SIG-M5 treated with dmso at 0.1 percent for 504 hours (cell line): ENCODE measurements around the gene ACTRT3.

Source experiments
- DNase-seq: peaks from one replicate; lab custom pipeline; 2025; ENCODE audit not compliant: unreplicated experiment; lab: John Stamatoyannopoulos, UW

Gene ACTRT3

GRCh38 chr3:169769287-169770181, at the start of gene ACTRT3:
ACTRT3 (minus strand) TSS chr3:169769561; CDS start chr3:169769520, 41 bp downstream.
- DNase-seq = peak; percentile 62

- no peak for DNase-seq
Measured at GRCh38 chr3:169818316-169818715, 49.0 kb upstream of the ACTRT3 start.

GRCh38 chr3:169815590-169816150, 46.3 kb upstream of the ACTRT3 start:
- DNase-seq = no peak

GRCh38 chr3:169813757-169814517, 44.6 kb upstream of the ACTRT3 start:
- DNase-seq = peak; percentile 77

- DNase-seq = no peak
Measured at GRCh38 chr3:169813278-169813677, 43.9 kb upstream of the ACTRT3 start.

GRCh38 chr3:169812332-169813235, 43.2 kb upstream of the ACTRT3 start, which contains the start of the genes LRRC34 and LRRIQ4:
LRRC34 (minus strand) TSS chr3:169812904; CDS start chr3:169812548, 356 bp downstream.
LRRIQ4 (plus strand) TSS chr3:169812870; CDS start chr3:169821922, 9,052 bp downstream.
- DNase-seq = peak; percentile 91

- DNase-seq = peak; percentile 50
Measured at GRCh38 chr3:169811631-169812331, 42.4 kb upstream of the ACTRT3 start.

GRCh38 chr3:169809230-169809795, 40.0 kb upstream of the ACTRT3 start:
- peak; percentile 29 for DNase-seq

GRCh38 chr3:169804681-169805080, 35.3 kb upstream of the ACTRT3 start:
- no peak for DNase-seq

GRCh38 chr3:169792359-169792758, 23.0 kb upstream of the ACTRT3 start:
- DNase-seq = no peak

GRCh38 chr3:169790687-169791429, 21.5 kb upstream of the ACTRT3 start:
- no peak for DNase-seq

GRCh38 chr3:169790219-169790618, 20.9 kb upstream of the ACTRT3 start:
- DNase-seq = no peak

GRCh38 chr3:169787791-169788190, 18.4 kb upstream of the ACTRT3 start:
- no peak for DNase-seq

GRCh38 chr3:169787120-169787519, 17.8 kb upstream of the ACTRT3 start:
- no peak for DNase-seq

GRCh38 chr3:169781209-169781855, 12.0 kb upstream of the ACTRT3 start:
- DNase-seq = no peak

GRCh38 chr3:169780742-169781141, 11.4 kb upstream of the ACTRT3 start:
- DNase-seq = no peak

- no peak for DNase-seq
Measured at GRCh38 chr3:169777822-169778221, 8.5 kb upstream of the ACTRT3 start.

- no peak for DNase-seq
Measured at GRCh38 chr3:169774186-169774585, 4.8 kb upstream of the ACTRT3 start.
